ENCODE data around the gene TPRG1L.
A peak's percentile ranks its signal among the peaks of the same experiment; 100 is the strongest.
"Not testable (repeated sequence)": the region's sequence is repeated elsewhere in the genome, so short reads cannot be mapped to it uniquely, and the experiment has no call there.

The TPRG1L gene

DNA sequence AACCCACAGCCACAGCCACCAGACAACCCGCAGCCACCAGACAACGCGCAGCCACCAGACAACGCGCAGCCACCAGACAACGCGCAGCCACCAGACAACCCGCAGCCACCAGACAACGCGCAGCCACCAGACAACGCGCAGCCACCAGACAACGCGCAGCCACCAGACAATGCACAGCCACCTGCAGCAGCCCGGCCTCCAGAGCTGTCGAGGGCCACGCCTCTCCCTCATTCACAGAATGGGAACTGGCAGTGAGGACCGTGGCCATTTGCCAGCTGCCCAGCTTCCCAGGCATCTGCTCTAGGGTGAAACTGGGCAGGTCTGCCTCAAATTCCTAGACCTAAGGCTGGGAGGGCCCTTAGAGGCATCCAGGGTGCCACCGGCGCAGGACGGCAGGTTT is 41.1 kb upstream of the TPRG1L start:
- not testable (repeated sequence) for H3K4me1 ChIP-seq (ENCODE audit: control insufficient read depth, insufficient read depth, low read length); H3K27me3 ChIP-seq (ENCODE audit: control insufficient read depth, insufficient read depth, low read length); H3K36me3 ChIP-seq (ENCODE audit: control insufficient read depth, insufficient read depth, low read length); H3K4me3 ChIP-seq (ENCODE audit: low read depth, low read length); H3K9ac ChIP-seq (ENCODE audit: low read length); H3K27ac ChIP-seq (ENCODE audit: low read depth, low read length)
- peaks cover 17% of the 10 kb centered on the region; the same call in 1 of the 2 replicates for H3K9me3 ChIP-seq (ENCODE audit: control insufficient read depth, insufficient read depth, low read depth, low read length)

DNA sequence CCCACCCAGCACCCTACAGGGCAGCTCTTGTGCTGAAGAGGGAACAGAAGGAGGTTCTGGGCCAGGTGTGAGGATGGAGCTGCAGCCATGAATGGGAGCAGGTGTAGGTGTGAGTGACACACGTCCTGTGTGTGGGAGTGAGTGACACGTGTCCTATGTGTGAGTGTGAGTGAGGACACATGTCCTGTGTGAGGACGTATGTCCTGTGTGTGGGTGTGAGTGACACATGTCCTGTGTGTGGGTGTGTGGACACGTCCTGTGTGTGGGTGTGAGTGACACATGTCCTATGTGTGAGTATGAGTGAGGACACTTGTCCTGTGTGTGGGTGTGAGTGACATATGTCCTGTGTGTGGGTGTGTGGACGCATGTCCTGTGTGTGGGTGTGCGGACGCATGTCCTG is 39.9 kb upstream of the TPRG1L start:
- Histone ChIP-seq H3K9me3 (ENCODE audit: control insufficient read depth, insufficient read depth, low read depth, low read length) (peaks cover 17% of the 10 kb centered on the region; the same call in 1 of the 2 replicates), H3K4me3 (ENCODE audit: low read depth, low read length) (no peak overlapping the region), H3K36me3 (ENCODE audit: control insufficient read depth, insufficient read depth, low read length) (peaks cover 7% of the 10 kb centered on the region), H3K9ac (ENCODE audit: low read length) (no peak overlapping the region), H3K4me1 (ENCODE audit: control insufficient read depth, insufficient read depth, low read length) (peaks cover 4% of the 10 kb centered on the region; the same call in 1 of the 2 replicates), H3K27ac (ENCODE audit: low read depth, low read length) (no peak overlapping the region), H3K27me3 (ENCODE audit: control insufficient read depth, insufficient read depth, low read length) (no peaks in the 10 kb centered on the region)

DNA sequence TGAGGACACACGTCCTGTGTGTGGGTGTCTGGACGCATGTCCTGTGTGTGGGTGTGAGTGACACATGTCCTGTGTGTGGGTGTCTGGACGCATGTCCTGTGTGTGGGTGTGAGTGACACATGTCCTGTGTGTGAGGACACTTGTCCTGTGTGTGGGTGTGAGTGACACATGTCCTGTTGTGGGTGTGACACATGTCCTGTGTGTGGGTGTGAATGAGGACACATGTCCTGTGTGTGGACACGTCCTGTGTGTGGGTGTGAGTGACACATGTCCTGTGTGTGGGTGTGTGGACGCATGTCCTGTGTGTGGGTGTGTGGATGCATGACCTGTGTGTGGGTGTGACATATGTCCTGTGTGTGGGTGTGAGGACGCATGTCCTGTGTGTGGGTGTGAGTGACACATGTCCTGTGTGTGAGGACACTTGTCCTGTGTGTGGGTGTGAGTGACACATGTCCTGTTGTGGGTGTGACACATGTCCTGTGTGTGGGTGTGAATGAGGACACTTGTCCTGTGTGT is 39.4 kb upstream of the TPRG1L start:
- H3K36me3 ChIP-seq (ENCODE audit: control insufficient read depth, insufficient read depth, low read length) = not testable (repeated sequence)

DNA sequence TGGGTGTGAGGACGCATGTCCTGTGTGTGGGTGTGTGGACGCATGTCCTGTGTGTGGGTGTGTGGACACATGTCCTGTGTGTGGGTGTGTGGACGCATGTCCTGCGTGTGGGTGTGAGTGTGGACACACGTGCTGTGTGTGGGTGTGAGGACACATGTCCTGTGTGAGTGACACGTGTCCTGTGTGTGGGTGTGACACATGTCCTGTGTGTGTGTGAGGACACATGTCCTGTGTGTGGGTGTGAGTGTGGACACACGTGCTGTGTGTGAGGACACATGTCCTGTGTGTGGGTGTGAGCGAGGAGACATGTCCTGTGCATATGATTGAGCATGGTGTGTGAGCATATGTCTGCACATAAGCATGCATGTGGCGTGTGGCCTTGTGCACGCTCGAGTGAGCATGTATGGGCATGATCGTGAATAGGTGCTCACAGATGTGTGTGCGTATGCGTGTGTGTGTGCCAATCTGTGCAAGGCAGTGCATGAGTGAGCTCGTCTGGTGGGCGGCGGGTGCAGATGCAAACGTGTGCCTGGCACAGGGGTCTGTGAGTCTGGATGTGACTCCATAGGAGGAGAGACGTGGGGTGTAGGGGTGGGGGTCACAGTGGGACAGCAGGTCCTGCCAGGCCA is 38.8 kb upstream of the TPRG1L start:
- Histone ChIP-seq H3K27ac (ENCODE audit: low read depth, low read length) (no peak overlapping the region), H3K4me3 (ENCODE audit: low read depth, low read length) (no peak overlapping the region), H3K9me3 (ENCODE audit: control insufficient read depth, insufficient read depth, low read depth, low read length) (peaks cover 17% of the 10 kb centered on the region; the same call in 1 of the 2 replicates), H3K9ac (ENCODE audit: low read length) (no peak overlapping the region), H3K36me3 (ENCODE audit: control insufficient read depth, insufficient read depth, low read length) (peaks cover 7% of the 10 kb centered on the region), H3K4me1 (ENCODE audit: control insufficient read depth, insufficient read depth, low read length) (peaks cover 14% of the 10 kb centered on the region; the same call in 1 of the 2 replicates), H3K27me3 (ENCODE audit: control insufficient read depth, insufficient read depth, low read length) (no peaks in the 10 kb centered on the region)

More for the DNA sequence above, 39.4 kb upstream of the TPRG1L start:
- not testable (repeated sequence) for H3K9ac ChIP-seq (ENCODE audit: low read length); H3K4me3 ChIP-seq (ENCODE audit: low read depth, low read length); H3K27ac ChIP-seq (ENCODE audit: low read depth, low read length); H3K27me3 ChIP-seq (ENCODE audit: control insufficient read depth, insufficient read depth, low read length); H3K4me1 ChIP-seq (ENCODE audit: control insufficient read depth, insufficient read depth, low read length)
- peaks cover 17% of the 10 kb centered on the region; the same call in 1 of the 2 replicates for H3K9me3 ChIP-seq (ENCODE audit: control insufficient read depth, insufficient read depth, low read depth, low read length)

DNA sequence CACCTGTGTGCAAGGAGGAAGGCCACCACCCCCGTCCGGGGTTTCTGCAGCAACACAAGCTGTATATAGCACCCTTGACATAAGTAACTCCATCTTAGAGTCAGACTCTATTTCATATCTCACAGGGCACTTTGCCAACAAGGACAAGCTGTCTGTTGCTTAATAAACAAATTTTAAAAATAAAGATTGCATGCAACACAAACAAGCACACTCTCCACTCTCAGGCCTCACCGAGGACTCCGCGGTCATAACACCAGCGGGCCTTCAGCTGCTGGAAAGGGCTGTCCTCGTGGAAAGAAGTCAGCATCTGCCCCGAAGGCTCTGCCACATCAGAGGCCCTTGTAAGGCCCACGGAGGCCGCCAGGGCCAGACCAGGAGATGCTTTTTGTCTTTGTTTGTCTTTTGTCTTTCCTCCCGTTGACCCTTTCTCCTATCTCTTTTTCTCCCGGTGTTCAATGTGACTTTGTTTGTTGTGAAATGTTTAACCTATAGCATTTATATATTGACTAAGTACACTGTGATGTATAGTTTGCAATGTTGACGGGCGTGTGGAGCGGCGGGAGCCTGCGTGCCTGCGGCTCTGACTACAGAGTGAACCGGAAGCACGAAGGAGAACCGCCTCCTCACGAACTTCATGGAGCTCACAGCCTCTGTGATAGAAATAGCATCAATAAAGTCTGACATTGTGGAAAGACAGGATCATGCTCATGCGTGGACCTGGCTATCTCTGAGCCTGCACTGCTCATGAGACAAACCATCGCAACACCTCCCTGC is 37.6 kb upstream of the TPRG1L start:
- no peak overlapping the region for H3K27ac ChIP-seq (ENCODE audit: low read depth, low read length)
- H3K4me3 ChIP-seq (ENCODE audit: low read depth, low read length) = no peak overlapping the region
- no peaks in the 10 kb centered on the region for H3K27me3 ChIP-seq (ENCODE audit: control insufficient read depth, insufficient read depth, low read length)
- H3K4me1 ChIP-seq (ENCODE audit: control insufficient read depth, insufficient read depth, low read length) = peaks cover 14% of the 10 kb centered on the region; the same call in 1 of the 2 replicates
- peaks cover 7% of the 10 kb centered on the region for H3K36me3 ChIP-seq (ENCODE audit: control insufficient read depth, insufficient read depth, low read length)
- H3K9me3 ChIP-seq (ENCODE audit: control insufficient read depth, insufficient read depth, low read depth, low read length) = peaks cover 17% of the 10 kb centered on the region; the same call in 1 of the 2 replicates
- no peak overlapping the region for H3K9ac ChIP-seq (ENCODE audit: low read length)

DNA sequence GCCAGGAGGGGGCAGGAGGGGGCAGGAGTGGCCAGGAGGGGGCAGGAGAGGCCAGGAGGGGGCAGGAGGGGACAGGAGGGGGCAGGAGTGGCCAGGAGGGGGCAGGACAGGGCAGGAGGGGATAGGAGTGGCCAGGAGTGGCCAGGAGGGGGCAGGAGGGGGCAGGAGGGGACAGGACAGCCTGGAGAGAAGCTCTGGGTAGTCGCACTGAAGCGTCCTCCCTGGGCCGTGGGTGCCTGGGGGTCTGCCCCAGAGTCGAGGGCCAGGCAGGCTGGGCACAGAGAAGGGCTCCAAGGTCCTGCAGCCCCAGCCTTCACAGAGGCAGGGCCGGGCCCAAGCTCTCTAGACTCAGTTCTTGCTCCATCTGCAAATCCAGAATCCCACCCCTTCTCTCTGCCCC is 36.4 kb upstream of the TPRG1L start:
- no peak overlapping the region for H3K9ac ChIP-seq (ENCODE audit: low read length)
- H3K27ac ChIP-seq (ENCODE audit: low read depth, low read length) = no peak overlapping the region
- peaks cover 7% of the 10 kb centered on the region for H3K36me3 ChIP-seq (ENCODE audit: control insufficient read depth, insufficient read depth, low read length)
- H3K27me3 ChIP-seq (ENCODE audit: control insufficient read depth, insufficient read depth, low read length) = no peaks in the 10 kb centered on the region
- no peak overlapping the region for H3K4me3 ChIP-seq (ENCODE audit: low read depth, low read length)
- peaks cover 16% of the 10 kb centered on the region; the same call in 1 of the 2 replicates for H3K4me1 ChIP-seq (ENCODE audit: control insufficient read depth, insufficient read depth, low read length)
- peaks cover 17% of the 10 kb centered on the region; the same call in 1 of the 2 replicates for H3K9me3 ChIP-seq (ENCODE audit: control insufficient read depth, insufficient read depth, low read depth, low read length)

DNA sequence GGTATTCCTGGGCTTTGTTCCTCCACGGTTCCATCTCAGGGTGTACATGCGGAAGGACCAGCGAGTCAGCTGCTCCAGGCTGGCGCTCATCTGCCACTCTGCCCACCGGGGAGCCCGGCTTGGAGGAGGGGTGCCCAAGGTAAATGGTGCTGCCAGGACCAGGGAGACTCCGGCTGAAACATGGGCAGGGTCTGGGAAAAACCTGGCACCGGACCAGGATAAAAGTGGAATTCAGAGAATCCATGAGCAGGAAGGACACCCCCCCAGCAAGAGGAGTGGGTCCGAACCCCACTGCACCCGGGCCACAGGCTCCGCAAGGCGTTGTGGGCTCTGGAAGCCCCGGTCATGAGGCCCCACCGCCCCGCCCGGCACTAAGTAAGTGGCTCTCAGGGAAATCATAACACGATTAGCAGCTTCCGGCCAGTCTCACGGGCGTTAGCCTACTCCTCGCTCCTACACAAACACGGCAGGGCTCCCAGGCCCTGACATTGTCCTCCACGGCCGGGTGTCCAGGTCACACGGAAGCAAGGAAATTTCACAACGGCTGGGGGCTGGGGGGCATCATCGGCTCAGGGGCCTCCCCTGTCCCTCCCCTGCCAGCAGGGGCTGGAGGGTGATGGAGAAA is 34.6 kb upstream of the TPRG1L start:
- H3K9me3 ChIP-seq (ENCODE audit: control insufficient read depth, insufficient read depth, low read depth, low read length) = peaks cover 7% of the 10 kb centered on the region; the same call in 1 of the 2 replicates
- no peak overlapping the region for H3K27ac ChIP-seq (ENCODE audit: low read depth, low read length)
- no peaks in the 10 kb centered on the region for H3K27me3 ChIP-seq (ENCODE audit: control insufficient read depth, insufficient read depth, low read length)
- peak overlapping the region; percentile 9 for H3K9ac ChIP-seq (ENCODE audit: low read length)
- no peak overlapping the region for H3K4me3 ChIP-seq (ENCODE audit: low read depth, low read length)
- H3K4me1 ChIP-seq (ENCODE audit: control insufficient read depth, insufficient read depth, low read length) = peaks cover 21% of the 10 kb centered on the region; the same call in 1 of the 2 replicates
- peaks cover 7% of the 10 kb centered on the region for H3K36me3 ChIP-seq (ENCODE audit: control insufficient read depth, insufficient read depth, low read length)

DNA sequence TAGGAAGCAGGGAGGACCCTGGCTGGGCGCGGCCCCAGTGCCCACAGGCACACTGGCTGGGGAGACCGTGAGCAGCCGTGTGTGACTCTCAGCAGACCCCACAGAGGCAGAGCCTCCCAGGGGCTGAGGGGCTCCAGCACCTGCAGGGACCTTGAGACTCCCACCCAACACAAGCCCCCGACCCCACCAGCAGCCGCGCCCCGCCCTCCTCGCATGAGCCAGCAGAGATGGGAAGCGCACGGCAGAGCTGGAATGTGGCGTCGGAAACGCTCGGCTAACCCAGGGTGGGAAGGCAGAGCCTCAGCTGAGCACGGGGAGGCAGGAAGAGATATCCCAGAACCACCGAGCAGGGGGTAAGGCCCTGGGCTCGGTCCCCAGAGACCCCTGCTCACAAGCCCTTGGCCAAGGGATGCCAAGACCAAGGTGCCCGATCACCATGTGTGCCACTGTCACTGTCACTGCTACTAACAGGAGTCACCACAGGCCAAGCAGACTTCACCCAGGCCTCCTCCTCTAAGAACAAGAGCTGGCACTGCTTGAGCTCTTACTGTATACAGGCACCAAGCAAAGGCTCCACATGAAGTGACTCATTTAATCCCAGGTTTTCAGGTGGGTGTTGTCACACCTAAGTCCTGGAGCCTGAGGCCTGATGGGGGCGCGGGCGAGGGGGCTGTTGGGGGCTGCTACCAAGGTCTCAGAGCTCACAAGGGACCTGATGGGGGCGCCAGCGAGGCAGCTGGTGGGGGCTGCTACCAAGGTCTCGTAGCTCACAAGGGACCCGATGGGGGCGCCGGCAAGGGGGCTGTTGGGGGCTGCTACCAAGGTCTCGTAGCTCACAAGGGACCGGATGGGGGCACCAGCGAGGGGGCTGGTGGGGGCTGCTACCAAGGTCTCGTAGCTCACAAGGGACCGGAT is 33.6 kb upstream of the TPRG1L start:
- Histone ChIP-seq H3K4me3 (ENCODE audit: low read depth, low read length) (no peak overlapping the region), H3K36me3 (ENCODE audit: control insufficient read depth, insufficient read depth, low read length) (peaks cover under 1% of the 10 kb centered on the region), H3K27me3 (ENCODE audit: control insufficient read depth, insufficient read depth, low read length) (no peaks in the 10 kb centered on the region), H3K9ac (ENCODE audit: low read length) (no peak overlapping the region), H3K27ac (ENCODE audit: low read depth, low read length) (no peak overlapping the region), H3K9me3 (ENCODE audit: control insufficient read depth, insufficient read depth, low read depth, low read length) (no peaks in the 10 kb centered on the region; the same call in 1 of the 2 replicates), H3K4me1 (ENCODE audit: control insufficient read depth, insufficient read depth, low read length) (peaks cover 21% of the 10 kb centered on the region; the same call in 1 of the 2 replicates)

DNA sequence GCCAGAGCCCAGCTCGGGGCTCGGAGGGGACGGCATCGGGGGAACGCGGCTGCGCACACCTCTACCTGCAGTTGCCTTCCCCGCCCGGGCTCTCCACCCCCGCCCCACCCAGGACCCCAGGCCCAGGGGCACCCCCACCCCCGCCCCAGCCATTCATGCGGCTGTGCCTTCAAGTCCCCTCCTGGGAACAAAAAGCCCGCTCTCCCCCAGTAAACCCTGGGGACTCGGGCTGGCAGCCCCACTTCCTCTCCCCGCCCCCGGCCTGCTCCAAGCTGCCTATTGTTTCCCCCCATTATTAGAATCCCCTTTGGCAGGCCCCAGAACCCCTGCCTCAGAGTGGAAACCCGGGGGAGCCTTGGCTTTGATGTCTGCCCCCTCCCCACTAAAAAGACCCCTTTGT is 31.5 kb upstream of the TPRG1L start:
- H3K36me3 ChIP-seq (ENCODE audit: control insufficient read depth, insufficient read depth, low read length) = no peaks in the 10 kb centered on the region
- no peak overlapping the region for H3K27ac ChIP-seq (ENCODE audit: low read depth, low read length)
- H3K4me3 ChIP-seq (ENCODE audit: low read depth, low read length) = no peak overlapping the region
- no peaks in the 10 kb centered on the region for H3K9me3 ChIP-seq (ENCODE audit: control insufficient read depth, insufficient read depth, low read depth, low read length)
- H3K9ac ChIP-seq (ENCODE audit: low read length) = no peak overlapping the region
- no peaks in the 10 kb centered on the region for H3K27me3 ChIP-seq (ENCODE audit: control insufficient read depth, insufficient read depth, low read length)
- H3K4me1 ChIP-seq (ENCODE audit: control insufficient read depth, insufficient read depth, low read length) = peaks cover 33% of the 10 kb centered on the region

DNA sequence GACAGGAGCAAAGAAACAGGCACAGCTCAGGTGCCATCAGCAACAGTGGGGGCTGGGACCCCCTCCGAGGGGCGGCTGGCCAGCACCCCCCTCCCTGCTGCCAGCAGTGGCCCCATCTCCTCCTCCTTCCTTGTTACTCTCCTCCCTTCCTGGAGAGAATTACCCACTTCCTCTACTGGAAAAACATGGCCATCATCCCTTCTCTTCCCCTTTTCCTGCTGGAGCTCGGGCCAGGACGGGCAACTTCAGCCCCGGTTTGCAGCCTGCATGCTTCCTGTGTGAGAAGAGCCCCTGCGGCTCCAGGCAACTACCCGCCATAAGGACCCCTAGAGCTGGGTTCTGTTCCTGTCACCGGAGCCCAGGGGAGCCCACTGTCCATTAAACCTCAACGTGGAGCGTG is 31.1 kb upstream of the TPRG1L start:
- no peaks in the 10 kb centered on the region for H3K9me3 ChIP-seq (ENCODE audit: control insufficient read depth, insufficient read depth, low read depth, low read length)
- no peak overlapping the region for H3K4me3 ChIP-seq (ENCODE audit: low read depth, low read length)
- H3K4me1 ChIP-seq (ENCODE audit: control insufficient read depth, insufficient read depth, low read length) = peaks cover 36% of the 10 kb centered on the region
- H3K27me3 ChIP-seq (ENCODE audit: control insufficient read depth, insufficient read depth, low read length) = no peaks in the 10 kb centered on the region
- H3K9ac ChIP-seq (ENCODE audit: low read length) = no peak overlapping the region
- no peaks in the 10 kb centered on the region for H3K36me3 ChIP-seq (ENCODE audit: control insufficient read depth, insufficient read depth, low read length)
- H3K27ac ChIP-seq (ENCODE audit: low read depth, low read length) = no peak overlapping the region
